Kidney epithelial cell (primary cell): ENCODE data around the gene NFIB. TPM values are rescaled to one million over a fixed set of nuclear protein-coding genes. Genes with fewer than 3 reads are reported as not detected.

Experiments used
- DNase-seq: peaks from one replicate; pipeline ENCODE4 v3.0.0-alpha.2; 2010; ENCODE audit warnings: low read depth
- H3K27me3 ChIP-seq: 2 replicates; pipeline ENCODE4 v1.6.0; 2011; ENCODE audit warnings: low read length; ENCODE audit not compliant: control insufficient read depth, insufficient read depth
- H3K36me3 ChIP-seq: 2 replicates; pipeline ENCODE4 v1.5.1; 2011; ENCODE audit warnings: low read length; ENCODE audit not compliant: control insufficient read depth, insufficient read depth
- H3K4me3 ChIP-seq: 2 replicates; pipeline ENCODE4 v1.5.1; 2011; ENCODE audit warnings: low read depth, mild to moderate bottlenecking, control low read depth, low read length
- total RNA-seq: library from RNA; depleted of rRNA; stranded (reverse); fragments of >200 nt; gene quantifications from 2 replicates; pipeline ENCODE4 v1.2.3, GENCODE V29; 2015
- TF ChIP-seq, protein P1 (sequence below): IDR thresholded peaks from 2 replicates; pipeline ENCODE4 v1.5.1; 2011; ENCODE audit warnings: mild to moderate bottlenecking, moderate library complexity, low read length, control low read depth, inconsistent platforms; ENCODE audit not compliant: insufficient read depth, poor library complexity, severe bottlenecking

Gene NFIB
- total RNA-seq, 1 donor from 2014 or later: 3.3 TPM

DNA sequence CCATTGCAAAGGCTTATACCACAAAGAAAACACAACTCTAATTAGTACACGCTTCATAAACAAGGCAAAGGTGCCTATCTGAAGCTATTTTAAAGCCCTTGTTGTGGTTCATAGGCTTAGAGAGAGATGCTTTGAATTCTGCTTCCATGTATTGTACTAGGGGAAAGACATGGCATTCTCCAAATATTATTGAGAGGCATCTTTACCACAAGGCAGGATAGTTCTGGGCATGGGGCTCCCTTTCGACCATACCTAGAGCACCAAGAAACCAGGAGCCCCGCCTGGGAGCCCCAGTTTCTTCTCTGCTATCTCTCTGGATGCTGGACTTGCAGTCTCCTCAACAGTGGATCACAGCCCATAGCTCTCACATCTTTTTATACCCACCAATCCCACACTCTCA is 93.7 kb downstream of the NFIB start:
- no peak overlapping the region for H3K4me3 ChIP-seq
- H3K27me3 ChIP-seq: no peaks in the 10 kb centered on the region
- no peaks in the 10 kb centered on the region for H3K36me3 ChIP-seq
- TF ChIP-seq, protein P1, sequence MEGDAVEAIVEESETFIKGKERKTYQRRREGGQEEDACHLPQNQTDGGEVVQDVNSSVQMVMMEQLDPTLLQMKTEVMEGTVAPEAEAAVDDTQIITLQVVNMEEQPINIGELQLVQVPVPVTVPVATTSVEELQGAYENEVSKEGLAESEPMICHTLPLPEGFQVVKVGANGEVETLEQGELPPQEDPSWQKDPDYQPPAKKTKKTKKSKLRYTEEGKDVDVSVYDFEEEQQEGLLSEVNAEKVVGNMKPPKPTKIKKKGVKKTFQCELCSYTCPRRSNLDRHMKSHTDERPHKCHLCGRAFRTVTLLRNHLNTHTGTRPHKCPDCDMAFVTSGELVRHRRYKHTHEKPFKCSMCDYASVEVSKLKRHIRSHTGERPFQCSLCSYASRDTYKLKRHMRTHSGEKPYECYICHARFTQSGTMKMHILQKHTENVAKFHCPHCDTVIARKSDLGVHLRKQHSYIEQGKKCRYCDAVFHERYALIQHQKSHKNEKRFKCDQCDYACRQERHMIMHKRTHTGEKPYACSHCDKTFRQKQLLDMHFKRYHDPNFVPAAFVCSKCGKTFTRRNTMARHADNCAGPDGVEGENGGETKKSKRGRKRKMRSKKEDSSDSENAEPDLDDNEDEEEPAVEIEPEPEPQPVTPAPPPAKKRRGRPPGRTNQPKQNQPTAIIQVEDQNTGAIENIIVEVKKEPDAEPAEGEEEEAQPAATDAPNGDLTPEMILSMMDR: no peak
- no peak for DNase-seq

DNA sequence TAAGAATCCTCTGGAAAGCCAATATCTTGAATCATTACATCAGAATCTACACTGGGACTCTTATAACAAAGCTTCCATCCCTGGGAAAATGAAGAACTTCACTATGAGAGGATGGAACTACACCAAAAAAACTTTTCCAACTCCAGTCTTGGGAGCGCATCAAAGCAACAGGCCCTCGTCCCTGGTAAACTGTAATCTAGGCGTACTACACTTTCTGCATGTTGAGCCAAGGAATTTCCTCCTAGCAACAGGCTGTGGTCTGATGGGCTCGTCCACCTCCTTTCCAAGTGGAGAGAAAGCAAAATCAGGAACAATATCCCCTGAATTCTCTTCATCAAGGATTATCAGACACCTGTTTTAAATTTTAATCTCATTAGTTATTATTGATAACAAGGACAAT is 94.1 kb downstream of the NFIB start:
- no peaks in the 10 kb centered on the region for H3K36me3 ChIP-seq
- H3K27me3 ChIP-seq: no peaks in the 10 kb centered on the region
- no peak overlapping the region for H3K4me3 ChIP-seq
- TF ChIP-seq, protein P1: no peak
- no peak for DNase-seq

DNA sequence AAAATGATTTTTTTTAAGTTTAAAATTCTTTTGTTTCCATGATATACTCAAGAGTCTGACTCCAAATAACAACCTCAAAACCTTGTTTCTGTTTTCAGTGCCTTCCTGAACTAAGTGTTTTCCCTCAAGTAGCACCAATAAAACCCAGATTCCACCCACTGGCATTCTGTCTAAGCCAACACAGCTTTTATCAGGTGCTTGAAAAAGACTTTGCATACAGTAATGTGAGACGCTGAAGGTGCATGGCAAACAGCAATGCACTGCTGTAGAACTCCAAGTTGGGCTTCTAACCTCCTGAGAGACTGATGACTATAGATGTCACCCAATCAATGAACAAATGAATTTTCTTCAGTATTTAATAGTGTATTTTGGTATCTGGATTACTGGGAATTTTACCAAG is 95.7 kb downstream of the NFIB start:
- TF ChIP-seq, protein P1: no peak
- no peak overlapping the region for H3K4me3 ChIP-seq
- DNase-seq: no peak
- no peaks in the 10 kb centered on the region for H3K27me3 ChIP-seq
- no peaks in the 10 kb centered on the region for H3K36me3 ChIP-seq

DNA sequence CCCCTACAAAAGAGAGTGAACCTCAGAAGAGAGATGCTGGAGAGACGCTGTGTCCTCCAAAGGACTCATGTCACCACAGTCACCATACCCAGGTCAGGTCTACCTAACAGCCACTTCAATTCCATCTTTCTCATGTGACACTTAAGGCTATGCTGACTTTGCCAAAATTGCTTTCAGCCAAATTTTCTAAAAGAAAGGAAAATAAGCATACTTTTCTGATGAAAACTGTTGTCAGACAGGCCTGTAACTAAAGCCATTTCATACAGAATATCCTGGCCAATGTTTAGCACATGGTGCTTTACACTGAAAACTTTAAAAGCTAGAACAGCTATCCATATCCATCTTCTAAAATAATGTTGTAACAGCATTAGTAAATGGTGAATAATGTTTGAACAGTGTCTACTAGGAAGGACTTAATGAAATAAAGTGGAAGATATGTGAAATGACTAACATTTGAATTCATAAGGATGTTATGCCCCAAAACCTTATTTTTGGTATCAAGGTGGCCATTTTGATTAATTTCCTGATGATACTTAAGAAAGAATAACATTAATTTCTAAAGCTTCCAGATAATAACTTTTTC is 97.2 kb downstream of the NFIB start:
- no peak for DNase-seq
- H3K27me3 ChIP-seq: no peaks in the 10 kb centered on the region
- no peak overlapping the region for H3K4me3 ChIP-seq
- TF ChIP-seq, protein P1: no peak
- H3K36me3 ChIP-seq: no peaks in the 10 kb centered on the region

DNA sequence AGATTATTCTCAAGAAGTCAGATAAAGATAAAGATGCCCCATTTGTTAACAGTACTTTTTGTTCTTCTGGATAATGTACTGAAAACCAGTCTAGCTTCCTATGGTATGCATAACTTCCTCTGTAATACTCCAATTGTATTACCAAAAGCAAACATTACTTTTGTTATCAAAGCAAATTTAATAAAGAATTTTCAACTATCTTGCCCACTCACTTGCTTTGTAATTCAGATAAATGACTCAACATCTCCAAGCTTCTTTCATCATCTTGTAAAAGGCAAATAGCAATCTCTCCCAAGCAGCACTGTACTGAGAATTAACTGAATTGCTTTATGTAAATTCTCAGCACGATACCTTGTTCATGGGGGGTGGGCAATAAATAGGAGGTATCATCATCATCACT is 98.3 kb downstream of the NFIB start:
- TF ChIP-seq, protein P1: no peak
- no peak overlapping the region for H3K4me3 ChIP-seq
- no peak for DNase-seq
- no peaks in the 10 kb centered on the region for H3K27me3 ChIP-seq
- no peaks in the 10 kb centered on the region for H3K36me3 ChIP-seq

DNA sequence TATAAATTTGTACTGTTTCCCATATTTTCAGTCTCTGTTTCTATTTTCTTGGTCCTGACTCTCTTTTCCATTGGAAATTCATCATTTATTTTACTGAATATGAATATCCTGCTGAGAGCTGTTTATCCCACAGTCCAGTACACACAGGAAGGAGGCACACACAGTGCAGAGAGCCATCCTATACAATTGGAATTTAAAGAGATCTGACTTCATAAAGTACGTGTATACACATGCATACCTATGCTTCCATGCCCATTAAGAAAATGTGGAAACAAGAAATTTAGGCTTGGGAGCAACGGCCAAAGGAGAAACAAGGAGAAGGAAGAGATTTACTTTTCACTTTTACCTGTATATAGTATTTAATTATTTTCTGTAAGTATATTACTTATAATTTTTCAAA is 99.2 kb downstream of the NFIB start:
- DNase-seq: no peak
- H3K4me3 ChIP-seq: no peak overlapping the region
- TF ChIP-seq, protein P1: no peak
- no peaks in the 10 kb centered on the region for H3K27me3 ChIP-seq
- H3K36me3 ChIP-seq: no peaks in the 10 kb centered on the region
